H9 (cell line): ENCODE data around the gene SMYD5. TPM values are rescaled to one million over a fixed set of nuclear protein-coding genes. Genes with fewer than 3 reads are reported as not detected.

ENCODE experiments used
- DNase-seq: peaks from one replicate; pipeline ENCODE4 v3.0.0-alpha.2; 2017
- H2AFZ ChIP-seq: one replicate; pipeline ENCODE4 v1.6.1; 2013; ENCODE audit warnings: mild to moderate bottlenecking, low read length, control low read depth, moderate library complexity
- H2AK5ac ChIP-seq: 2 replicates; pipeline ENCODE4 v1.6.1; 2013; ENCODE audit warnings: low read length, control low read depth, mixed read lengths; ENCODE audit not compliant: insufficient read length
- H2BK120ac ChIP-seq: one replicate; pipeline ENCODE4 v1.6.1; 2013; ENCODE audit warnings: low read depth, mild to moderate bottlenecking, low read length, control low read depth, inconsistent platforms; ENCODE audit not compliant: poor library complexity, severe bottlenecking
- H2BK12ac ChIP-seq: 2 replicates; pipeline ENCODE4 v1.6.1; 2013; ENCODE audit warnings: low read length, control low read depth, mixed read lengths, low read depth; ENCODE audit not compliant: insufficient read length
- H2BK15ac ChIP-seq: 2 replicates; pipeline ENCODE4 v1.6.1; 2013; ENCODE audit warnings: low read depth, low read length, control low read depth
- H2BK20ac ChIP-seq: one replicate; pipeline ENCODE4 v1.6.1; 2013; ENCODE audit warnings: low read depth, mild to moderate bottlenecking, low read length, control low read depth, inconsistent platforms; ENCODE audit not compliant: poor library complexity, severe bottlenecking
- H2BK5ac ChIP-seq: 2 replicates; pipeline ENCODE4 v1.6.1; 2013; ENCODE audit warnings: low read length, control low read depth, mixed read lengths; ENCODE audit not compliant: insufficient read length
- H3K14ac ChIP-seq: 2 replicates; pipeline ENCODE4 v1.6.1; 2013; ENCODE audit warnings: low read length, control low read depth; ENCODE audit not compliant: insufficient read depth
- H3K18ac ChIP-seq: 2 replicates; pipeline ENCODE4 v1.6.1; 2013; ENCODE audit warnings: low read depth, mild to moderate bottlenecking, mixed read lengths, low read length, control low read depth; ENCODE audit not compliant: insufficient read length
- H3K23ac ChIP-seq: 2 replicates; pipeline ENCODE4 v1.6.1; 2013; ENCODE audit warnings: low read length, control low read depth, mixed read lengths, low read depth; ENCODE audit not compliant: insufficient read length
- H3K23me2 ChIP-seq: 2 replicates; pipeline ENCODE4 v1.6.1; 2013; ENCODE audit warnings: low read depth, mild to moderate bottlenecking, mixed read lengths, low read length, control low read depth; ENCODE audit not compliant: insufficient read length, poor library complexity, severe bottlenecking
- H3K27ac ChIP-seq: 2 replicates; pipeline ENCODE4 v1.5.1; 2013; ENCODE audit warnings: low read length, control low read depth, mixed read lengths, low read depth; ENCODE audit not compliant: insufficient read length
- H3K27me3 ChIP-seq: 2 replicates; pipeline ENCODE4 v1.6.1; 2013; ENCODE audit warnings: low read length, control low read depth, inconsistent platforms; ENCODE audit not compliant: insufficient read depth
- H3K4ac ChIP-seq: 2 replicates; pipeline ENCODE4 v1.6.1; 2013; ENCODE audit warnings: low read depth, mild to moderate bottlenecking, control low read depth, inconsistent platforms, low read length, moderate library complexity
- H3K4me1 ChIP-seq: 2 replicates; pipeline ENCODE4 v1.6.1; 2013; ENCODE audit warnings: low read length, control low read depth, inconsistent platforms; ENCODE audit not compliant: insufficient read depth
- H3K4me2 ChIP-seq: 2 replicates; pipeline ENCODE4 v1.6.1; 2013; ENCODE audit warnings: low read length, control low read depth, mixed read lengths; ENCODE audit not compliant: insufficient read length, insufficient read depth
- H3K56ac ChIP-seq: 2 replicates; pipeline ENCODE4 v1.6.1; 2013; ENCODE audit warnings: low read depth, mild to moderate bottlenecking, mixed read lengths, low read length, control low read depth; ENCODE audit not compliant: insufficient read length
- H3K79me1 ChIP-seq: 2 replicates; pipeline ENCODE4 v1.6.1; 2013; ENCODE audit warnings: low read depth, mild to moderate bottlenecking, moderate library complexity, low read length, control low read depth, inconsistent platforms; ENCODE audit not compliant: insufficient read depth, poor library complexity, severe bottlenecking
- H3K79me2 ChIP-seq: 2 replicates; pipeline ENCODE4 v1.6.1; 2013; ENCODE audit warnings: low read length, control low read depth, inconsistent platforms; ENCODE audit not compliant: insufficient read depth
- H3K9ac ChIP-seq: 2 replicates; pipeline ENCODE4 v1.6.1; 2013; ENCODE audit warnings: low read length, control low read depth, mixed read lengths; ENCODE audit not compliant: insufficient read length; ENCODE audit errors: extremely low read depth
- H3K9me3 ChIP-seq: one replicate; pipeline ENCODE4 v1.6.1; 2013; ENCODE audit warnings: low read depth, low read length, inconsistent platforms; ENCODE audit not compliant: control insufficient read depth
- H3T11ph ChIP-seq: one replicate; pipeline ENCODE4 v1.6.1; 2013; ENCODE audit warnings: mild to moderate bottlenecking, low read length, control low read depth, inconsistent platforms
- H4K20me1 ChIP-seq: one replicate; pipeline ENCODE4 v1.6.1; 2013; ENCODE audit not compliant: control insufficient read depth, insufficient read length, insufficient read depth
- H4K5ac ChIP-seq: 2 replicates; pipeline ENCODE4 v1.6.1; 2013; ENCODE audit warnings: low read depth, mild to moderate bottlenecking, mixed read lengths, low read length, control low read depth; ENCODE audit not compliant: insufficient read length
- H4K8ac ChIP-seq: replicated peaks from 2 replicates; pipeline ENCODE4 v1.6.1; 2013; ENCODE audit warnings: low read length, control low read depth, mixed read lengths, low read depth; ENCODE audit not compliant: insufficient read length
- H4K91ac ChIP-seq: 2 replicates; pipeline ENCODE4 v1.6.1; 2013; ENCODE audit warnings: low read depth, mild to moderate bottlenecking, moderate library complexity, mixed read lengths, low read length, control low read depth; ENCODE audit not compliant: insufficient read length
- H3K27ac Mint-ChIP-seq, 3 experiments: 2 replicates in 2 of 3; 3 replicates in 1 of 3; pipeline ENCODE4 v1.8.0; 2020 to 2021; ENCODE audit warnings: mixed read lengths in 3 of 3, mild to moderate bottlenecking in 1 of 3, moderate library complexity in 1 of 3
- H3K27me3 Mint-ChIP-seq: 2 replicates; pipeline ENCODE4 v1.8.0; 2021; ENCODE audit warnings: low read depth, mild to moderate bottlenecking, moderate library complexity, mixed read lengths
- H3K36me3 Mint-ChIP-seq, 3 experiments: 2 replicates in 2 of 3; 3 replicates in 1 of 3; pipeline ENCODE4 v1.8.0; 2020 to 2021; ENCODE audit warnings: low read depth in 3 of 3, mixed read lengths in 3 of 3; ENCODE audit not compliant: insufficient read depth in 1 of 3
- H3K4me1 Mint-ChIP-seq, 2 experiments: 2 replicates each; pipeline ENCODE4 v1.8.0; 2020; ENCODE audit warnings: mixed read lengths in 2 of 2
- H3K4me3 Mint-ChIP-seq, 2 experiments: 2 replicates in 1 of 2; 3 replicates in 1 of 2; pipeline ENCODE4 v1.8.0; 2020 to 2021; ENCODE audit warnings: mild to moderate bottlenecking in 2 of 2, mixed read lengths in 2 of 2, moderate library complexity in 1 of 2
- H3K9me3 Mint-ChIP-seq, 2 experiments: 2 replicates in 1 of 2; 3 replicates in 1 of 2; pipeline ENCODE4 v1.8.0; 2020; ENCODE audit warnings: mild to moderate bottlenecking in 2 of 2, mixed read lengths in 2 of 2, moderate library complexity in 1 of 2
- WGBS: extraction: QIAGEN DNeasy Blood & Tissue Kit; methylation state at CpG from one replicate; pipeline ENCODE4 v1.1.7; 2013; ENCODE audit warnings: missing lambda C conversion rate, low lambda C conversion rate, mixed read lengths; ENCODE audit not compliant: insufficient read length; ENCODE audit errors: extremely low coverage; 5-methylcytosine and 5-hydroxymethylcytosine counted together
- total RNA-seq: library from RNA; stranded (reverse); gene quantifications from 2 replicates; pipeline ENCODE4 v1.2.1, GENCODE V29; 2021
- TF ChIP-seq, protein P1 (sequence below): fragments of 200-600 bp; sonication (generic); conservative IDR thresholded peaks from 3 replicates; pipeline ENCODE4 v1.8.0; 2021; ENCODE audit warnings: antibody characterized with exemption, mild to moderate bottlenecking

SMYD5 gene
- total RNA-seq, 1 experiment from 2014 or later = 45.2 TPM

DNA sequence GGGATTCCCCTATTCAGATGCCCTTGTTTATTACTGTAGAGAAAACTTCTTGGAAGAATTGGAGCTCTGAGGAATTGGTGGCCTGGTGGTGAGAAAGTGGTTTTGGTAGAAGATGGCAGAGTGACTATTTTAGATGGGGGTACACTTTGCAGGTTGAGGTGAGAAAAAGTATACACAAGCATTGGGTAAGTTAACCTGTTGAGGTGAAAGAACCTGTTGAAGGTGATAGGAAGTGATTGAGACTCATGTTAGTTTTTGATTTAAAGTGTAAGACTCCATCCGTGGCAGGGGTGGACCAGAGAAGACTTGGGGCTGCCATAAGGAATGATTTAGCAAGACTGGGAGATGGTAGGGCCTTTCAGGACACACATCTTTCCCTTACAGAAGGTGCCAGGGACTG is 23.1 kb downstream of the SMYD5 start:
- H3K36me3 Mint-ChIP-seq = peaks cover 11 to 46% (median 37%) of the 10 kb centered on the region in 3 experiments
- peaks cover 35 to 36% of the 10 kb centered on the region in 2 experiments for H3K4me1 Mint-ChIP-seq
- Histone ChIP-seq H3K4me2 (no peak overlapping the region), H2AK5ac (no peak overlapping the region), H2BK120ac (no peak overlapping the region), H3K18ac (no peak overlapping the region), H3K56ac (no peak overlapping the region), H3K4ac (no peak overlapping the region), H3K4me1 (peaks cover 8% of the 10 kb centered on the region; the same call in 1 of the 2 replicates), H4K91ac (no peak overlapping the region), H4K5ac (no peak overlapping the region), H3K27ac (no peak overlapping the region), H2BK5ac (no peak overlapping the region), H2BK20ac (no peak overlapping the region), H3K14ac (no peak overlapping the region), H4K8ac (no peak overlapping the region), H2AFZ (no peak overlapping the region), H3K79me1 (no peaks in the 10 kb centered on the region), H2BK12ac (no peak overlapping the region), H3T11ph (no peak overlapping the region), H3K9me3 (no peaks in the 10 kb centered on the region), H4K20me1 (no peaks in the 10 kb centered on the region), H3K79me2 (peaks cover 39% of the 10 kb centered on the region), H3K9ac (no peak overlapping the region), H3K23me2 (peaks cover 14% of the 10 kb centered on the region), H2BK15ac (no peak overlapping the region), H3K27me3 (no peaks in the 10 kb centered on the region), H3K23ac (no peak overlapping the region)
- peak overlapping the region in 2 of 3 experiments; percentile 1 to 86; a peak in 4 of 7 replicates for H3K27ac Mint-ChIP-seq
- H3K9me3 Mint-ChIP-seq = no peaks in the 10 kb centered on the region
- no CpG with 5 or more reads among the region's 1 CpG for WGBS
- TF ChIP-seq, protein P1, sequence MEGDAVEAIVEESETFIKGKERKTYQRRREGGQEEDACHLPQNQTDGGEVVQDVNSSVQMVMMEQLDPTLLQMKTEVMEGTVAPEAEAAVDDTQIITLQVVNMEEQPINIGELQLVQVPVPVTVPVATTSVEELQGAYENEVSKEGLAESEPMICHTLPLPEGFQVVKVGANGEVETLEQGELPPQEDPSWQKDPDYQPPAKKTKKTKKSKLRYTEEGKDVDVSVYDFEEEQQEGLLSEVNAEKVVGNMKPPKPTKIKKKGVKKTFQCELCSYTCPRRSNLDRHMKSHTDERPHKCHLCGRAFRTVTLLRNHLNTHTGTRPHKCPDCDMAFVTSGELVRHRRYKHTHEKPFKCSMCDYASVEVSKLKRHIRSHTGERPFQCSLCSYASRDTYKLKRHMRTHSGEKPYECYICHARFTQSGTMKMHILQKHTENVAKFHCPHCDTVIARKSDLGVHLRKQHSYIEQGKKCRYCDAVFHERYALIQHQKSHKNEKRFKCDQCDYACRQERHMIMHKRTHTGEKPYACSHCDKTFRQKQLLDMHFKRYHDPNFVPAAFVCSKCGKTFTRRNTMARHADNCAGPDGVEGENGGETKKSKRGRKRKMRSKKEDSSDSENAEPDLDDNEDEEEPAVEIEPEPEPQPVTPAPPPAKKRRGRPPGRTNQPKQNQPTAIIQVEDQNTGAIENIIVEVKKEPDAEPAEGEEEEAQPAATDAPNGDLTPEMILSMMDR = no peak
- DNase-seq = no peak
- H3K4me3 Mint-ChIP-seq = peak overlapping the region; percentile 0 to 50; a peak in 3 of 5 replicates
- H3K27me3 Mint-ChIP-seq = no peaks in the 10 kb centered on the region; the same call in 1 of the 2 replicates
